Caco-2 (cell line): ENCODE data around the gene TSPAN15. TPM values are rescaled to one million over a fixed set of nuclear protein-coding genes. Genes with fewer than 3 reads are reported as not detected.
"Not testable (repeated sequence)": the region's sequence is repeated elsewhere in the genome, so short reads cannot be mapped to it uniquely, and the experiment has no call there.

Experiments used
- BruUV-seq: library from RNA; stranded (reverse); fragments of 400-500 nt; replicated peaks from 2 replicates; lab custom pipeline; 2021; lab: Mats Ljungman, UMichigan
- CTCF ChIA-PET: fragments of 300-600 bp; sonication (Branson Sonifier 250); formaldehyde crosslinking; loops from one replicate; lab custom pipeline; 2022; ENCODE audit warnings: antibody characterized with exemption; lab: Charles Lee
- POLR2A ChIA-PET: fragments of 300-600 bp; sonication (Branson Sonifier 250); formaldehyde crosslinking; loops from one replicate; lab custom pipeline; 2022; ENCODE audit warnings: antibody characterized with exemption; lab: Charles Lee
- DNase-seq, 2 experiments: peaks; one replicate each; pipeline versions ENCODE4 v3.0.0 to v3.0.0-alpha.2; 2020 to 2022
- H3K27me3 ChIP-seq: replicated peaks from 2 replicates; pipeline ENCODE4 v1.6.0; 2011; ENCODE audit warnings: low read length; ENCODE audit not compliant: control insufficient read depth, insufficient read depth
- H3K36me3 ChIP-seq: 2 replicates; pipeline ENCODE4 v1.5.1; 2011; ENCODE audit warnings: low read length; ENCODE audit not compliant: control insufficient read depth, insufficient read depth
- H3K4me1 ChIP-seq: fragments of 250-450 bp; sonication (Bioruptor Pico); 2 replicates; pipeline ENCODE4 v1.5.1; 2020; ENCODE audit warnings: mild to moderate bottlenecking
- H3K4me3 ChIP-seq: 2 replicates; pipeline ENCODE4 v1.5.1; 2011; ENCODE audit warnings: low read depth, mild to moderate bottlenecking, control low read depth, low read length
- H3K9me3 ChIP-seq: fragments of 250-450 bp; sonication (Bioruptor Pico); 2 replicates; pipeline ENCODE4 v1.5.1; 2020; ENCODE audit warnings: mild to moderate bottlenecking, moderate library complexity
- H3K27ac Mint-ChIP-seq: one replicate; pipeline ENCODE4 v1.8.0; 2022; ENCODE audit warnings: mixed read lengths; ENCODE audit not compliant: unreplicated experiment
- H3K27me3 Mint-ChIP-seq: one replicate; pipeline ENCODE4 v1.8.0; 2022; ENCODE audit warnings: mixed read lengths; ENCODE audit not compliant: insufficient read depth, unreplicated experiment
- H3K36me3 Mint-ChIP-seq: one replicate; pipeline ENCODE4 v1.8.0; 2022; ENCODE audit warnings: mild to moderate bottlenecking, mixed read lengths; ENCODE audit not compliant: insufficient read depth, unreplicated experiment
- H3K4me1 Mint-ChIP-seq: one replicate; pipeline ENCODE4 v1.8.0; 2022; ENCODE audit warnings: low read depth, mixed read lengths; ENCODE audit not compliant: unreplicated experiment
- H3K4me3 Mint-ChIP-seq: one replicate; pipeline ENCODE4 v1.8.0; 2022; ENCODE audit warnings: mild to moderate bottlenecking, moderate library complexity, mixed read lengths; ENCODE audit not compliant: unreplicated experiment
- H3K9me3 Mint-ChIP-seq: one replicate; pipeline ENCODE4 v1.8.0; 2022; ENCODE audit warnings: mixed read lengths; ENCODE audit not compliant: unreplicated experiment
- CTCF ChIP-seq, 2 experiments: fragments of 200-600 bp in 1 of 2; IDR thresholded peaks; 1 replicate in 1 of 2; 2 replicates in 1 of 2; pipeline versions ENCODE4 v1.5.1 to v1.8.0; 2011 to 2022; ENCODE audit warnings: antibody characterized with exemption in 1 of 2, control low read depth in 1 of 2, inconsistent platforms in 1 of 2, low read depth in 1 of 2, low read length in 1 of 2, mild to moderate bottlenecking in 1 of 2, moderate library complexity in 1 of 2; ENCODE audit not compliant: insufficient read depth in 1 of 2, severe bottlenecking in 1 of 2, unreplicated experiment in 1 of 2
- intact Hi-C: fragments of 100-400 bp; cut with micrococcal nuclease; formaldehyde crosslinking; loops from one replicate; pipeline ENCODE4 v1.10.0; 2022; ENCODE audit not compliant: unreplicated experiment
- total RNA-seq: library from RNA; stranded (reverse); gene quantifications from 2 replicates; pipeline ENCODE4 v1.2.3, GENCODE V29; 2022

The TSPAN15 gene
- total RNA-seq, 1 experiment from 2014 or later = 86.5 TPM

GRCh38 chr10:69449841-69450240, 1.4 kb upstream of the TSPAN15 start:
- ChIA-PET CTCF (interaction anchor here (0.5 to 3.9 kb wide), 14 partner anchors 9 to 263 kb away, joined by 3 to 38 read pairs (median 4); no protein-coding TSS in a partner anchor), POLR2A (interaction anchor here (1.1 to 1.7 kb wide), 2 partner anchors 12 to 41 kb away, joined by 4 to 7 read pairs; no protein-coding TSS in a partner anchor)
- H3K4me3 ChIP-seq = no peak overlapping the region
- intact Hi-C loops = loop anchor here (5.0 kb wide), 1 partner anchor 57 kb away; no protein-coding TSS in a partner anchor
- peak overlapping the region; percentile 71 for H3K27ac Mint-ChIP-seq
- H3K4me1 ChIP-seq = peaks cover 58% of the 10 kb centered on the region
- no TSS peak for BruUV-seq
- TF ChIP-seq CTCF (IDR thresholded peaks at IDR 0.05; ENCODE audit: insufficient read depth in 1 of 2, low read depth in 1 of 2, low read length in 1 of 2, severe bottlenecking in 1 of 2, unreplicated experiment in 1 of 2) = peak; percentile 70 to 72
- no peaks in the 10 kb centered on the region for H3K27me3 ChIP-seq
- DNase-seq = peak; percentile 82 to 86
- H3K4me1 Mint-ChIP-seq = peaks cover 53% of the 10 kb centered on the region
- H3K27me3 Mint-ChIP-seq = no peaks in the 10 kb centered on the region
- peak overlapping the region; percentile 17 for H3K4me3 Mint-ChIP-seq
- no peaks in the 10 kb centered on the region for H3K9me3 ChIP-seq
- H3K36me3 ChIP-seq = no peaks in the 10 kb centered on the region
- peaks cover 7% of the 10 kb centered on the region for H3K9me3 Mint-ChIP-seq
- H3K36me3 Mint-ChIP-seq = peaks cover 34% of the 10 kb centered on the region

- H3K36me3 Mint-ChIP-seq = peaks cover 29% of the 10 kb centered on the region
- peak overlapping the region; percentile 78 for H3K4me3 Mint-ChIP-seq
- CTCF ChIA-PET = interaction anchor here (0.5 to 3.9 kb wide), 19 partner anchors 8 to 696 kb away, joined by 3 to 38 read pairs (median 4); partner anchors contain the start of gene TYSND1
- POLR2A ChIA-PET = interaction anchor here (0.5 to 2.1 kb wide), 11 partner anchors 8 to 42 kb away, joined by 3 to 11 read pairs (median 4); no protein-coding TSS in a partner anchor
- intact Hi-C loops, H3K27me3 Mint-ChIP-seq, H3K36me3 ChIP-seq, DNase-seq, H3K4me3 ChIP-seq, BruUV-seq, H3K27me3 ChIP-seq, H3K9me3 Mint-ChIP-seq, H3K9me3 ChIP-seq: not testable (repeated sequence)
- peak overlapping the region; percentile 81 for H3K27ac Mint-ChIP-seq
- peaks cover 53% of the 10 kb centered on the region for H3K4me1 ChIP-seq
- H3K4me1 Mint-ChIP-seq = peaks cover 50% of the 10 kb centered on the region
Measured at GRCh38 chr10:69450395-69450794, 870 bp upstream of the TSPAN15 start.

DNA sequence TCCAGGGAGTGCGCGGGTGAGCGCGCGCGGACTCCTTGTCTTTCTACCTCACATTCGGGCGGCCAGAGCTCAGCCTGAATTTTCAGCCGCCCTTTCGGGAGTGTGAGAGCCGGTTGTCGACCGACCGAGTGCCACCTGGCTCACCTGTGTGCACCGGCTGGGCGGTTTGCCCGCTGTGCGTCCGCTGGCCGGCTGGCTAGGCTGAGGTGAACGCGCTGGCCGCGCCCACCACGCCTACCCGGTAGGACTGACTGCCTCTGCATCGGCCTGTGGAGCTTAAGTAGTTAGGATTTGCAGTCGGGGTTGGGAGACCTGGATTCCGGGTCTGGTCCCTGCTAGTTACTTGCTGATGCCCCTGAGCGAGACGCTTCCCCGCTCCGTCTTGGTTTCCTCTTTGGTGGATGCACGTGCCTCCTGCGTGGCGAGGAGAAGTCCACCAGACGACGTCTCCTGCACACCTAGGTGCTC, 553 bp downstream of the TSPAN15 start:
- ChIA-PET POLR2A (interaction anchor here (0.6 to 2.1 kb wide), 4 partner anchors 12 to 624 kb away, joined by 4 to 11 read pairs (median 4); partner anchors contain the start of gene STOX1), CTCF (interaction anchor here (0.6 to 3.9 kb wide), 8 partner anchors 12 to 201 kb away, joined by 3 to 38 read pairs (median 5); no protein-coding TSS in a partner anchor)
- BruUV-seq = no TSS peak
- H3K4me1 ChIP-seq = peaks cover 41% of the 10 kb centered on the region
- H3K27ac Mint-ChIP-seq = peak overlapping the region; percentile 81
- H3K4me3 Mint-ChIP-seq = peak overlapping the region; percentile 78
- no peaks in the 10 kb centered on the region for H3K9me3 Mint-ChIP-seq
- peaks cover 40% of the 10 kb centered on the region for H3K4me1 Mint-ChIP-seq
- peak overlapping the region; percentile 74 for H3K4me3 ChIP-seq
- intact Hi-C loops = loop anchor here (1.0 kb wide), 2 partner anchors 14 to 26 kb away; no protein-coding TSS in a partner anchor
- no peaks in the 10 kb centered on the region for H3K27me3 Mint-ChIP-seq
- TF ChIP-seq CTCF (IDR thresholded peaks at IDR 0.05; ENCODE audit: insufficient read depth in 1 of 2, low read depth in 1 of 2, low read length in 1 of 2, severe bottlenecking in 1 of 2, unreplicated experiment in 1 of 2) = no peak
- no peaks in the 10 kb centered on the region for H3K27me3 ChIP-seq
- H3K36me3 Mint-ChIP-seq = peaks cover 23% of the 10 kb centered on the region
- H3K36me3 ChIP-seq = no peaks in the 10 kb centered on the region
- peak; percentile 66 to 76 for DNase-seq
- H3K9me3 ChIP-seq = no peaks in the 10 kb centered on the region
